GM19351 (cell line): ENCODE data around the gene FZD10.

ENCODE experiments used
- ATAC-seq: cut with Tn5 transposase; IDR thresholded peaks from one replicate; pipeline ENCODE4 v1.9.1; 2021; ENCODE audit warnings: mild to moderate bottlenecking, moderate library complexity; ENCODE audit not compliant: unreplicated experiment

The FZD10 gene

DNA sequence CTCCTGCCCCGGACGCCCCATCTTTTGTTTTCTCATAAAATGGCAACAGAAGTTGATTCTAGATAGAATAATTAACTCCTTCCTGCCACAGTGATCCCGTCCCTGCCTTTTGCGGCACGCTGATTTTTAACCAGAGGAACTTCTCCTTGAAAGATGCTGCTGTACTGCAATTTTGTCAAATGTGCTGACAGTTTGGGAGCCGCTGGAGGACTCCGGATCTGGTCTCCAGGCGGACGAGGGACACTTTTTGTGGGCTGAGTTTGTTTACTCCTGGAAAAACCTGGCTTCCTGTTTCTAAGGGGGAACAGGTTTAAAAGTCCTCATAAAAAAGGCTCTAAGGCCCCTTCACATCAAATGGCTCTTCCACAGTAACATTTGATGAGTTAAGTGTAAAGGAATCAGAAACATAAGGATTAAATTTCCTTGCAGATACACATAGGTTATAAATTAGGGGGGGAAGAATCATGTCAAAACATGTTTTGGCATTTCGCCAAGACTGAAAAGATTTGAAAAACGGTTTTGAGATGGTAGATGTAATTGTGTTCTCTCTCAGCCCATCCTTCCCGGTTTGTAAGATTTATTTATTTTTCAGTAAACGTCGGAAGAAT is 15.5 kb downstream of the FZD10 start:
- ATAC-seq = no peak

DNA sequence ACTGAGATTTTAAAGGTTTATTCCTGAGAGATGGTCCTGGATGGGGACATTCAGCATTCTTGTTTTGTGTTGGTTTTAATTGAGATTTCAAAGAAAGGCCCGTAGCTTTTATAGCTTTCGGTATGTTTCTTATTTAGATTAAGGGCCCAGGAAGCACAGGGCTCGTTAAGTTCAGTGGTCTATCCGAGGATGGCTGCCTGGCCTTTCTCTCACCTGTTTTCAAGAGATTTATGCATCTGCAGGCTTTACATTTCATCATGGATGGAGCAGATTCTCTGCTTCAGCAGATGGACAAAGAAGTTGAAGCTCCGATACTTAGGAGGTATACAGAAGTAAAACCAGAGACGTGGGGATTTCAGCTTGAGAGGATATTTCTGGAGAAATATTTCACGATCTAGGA is 16.0 kb downstream of the FZD10 start:
- no peak for ATAC-seq

DNA sequence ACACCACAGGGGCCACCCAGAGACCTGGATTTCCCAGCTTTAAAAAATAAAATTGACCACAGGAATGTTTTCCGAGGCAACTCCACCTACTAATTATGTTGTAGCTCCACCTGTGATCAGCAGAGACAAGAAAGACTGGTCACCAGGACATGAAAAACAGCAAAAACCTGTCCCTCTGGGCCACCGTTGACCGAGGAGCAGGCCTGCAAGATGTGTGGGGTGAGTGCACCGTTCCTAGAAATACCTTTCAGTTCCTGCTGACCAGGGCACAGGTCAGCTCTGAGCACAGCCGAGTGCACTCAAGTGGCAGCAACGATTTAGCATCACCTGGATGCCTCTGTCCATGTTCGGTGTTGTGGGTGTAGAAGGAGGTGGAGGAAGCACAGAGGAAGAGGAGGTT is 16.9 kb downstream of the FZD10 start:
- no peak for ATAC-seq

DNA sequence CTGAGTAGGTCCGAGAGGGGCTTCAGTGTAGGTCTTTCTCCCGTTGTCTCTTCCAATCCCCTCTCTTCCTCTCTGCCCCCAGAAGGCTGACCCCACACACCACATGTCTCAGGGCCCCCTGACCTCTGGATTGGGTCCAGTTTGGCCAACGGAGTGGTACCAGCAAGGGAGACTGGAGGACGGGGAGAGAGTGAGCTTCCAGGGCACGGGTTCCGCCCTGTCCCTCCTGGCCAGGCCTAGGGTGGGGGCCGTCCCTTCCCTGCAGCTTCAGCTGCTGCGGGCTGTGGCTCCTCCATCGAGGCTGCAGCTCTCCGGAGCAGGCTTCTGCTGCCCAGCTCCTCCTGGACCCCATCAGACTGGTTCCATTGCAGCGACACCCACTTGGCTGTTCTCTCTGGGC is 17.4 kb downstream of the FZD10 start:
- ATAC-seq = no peak

DNA sequence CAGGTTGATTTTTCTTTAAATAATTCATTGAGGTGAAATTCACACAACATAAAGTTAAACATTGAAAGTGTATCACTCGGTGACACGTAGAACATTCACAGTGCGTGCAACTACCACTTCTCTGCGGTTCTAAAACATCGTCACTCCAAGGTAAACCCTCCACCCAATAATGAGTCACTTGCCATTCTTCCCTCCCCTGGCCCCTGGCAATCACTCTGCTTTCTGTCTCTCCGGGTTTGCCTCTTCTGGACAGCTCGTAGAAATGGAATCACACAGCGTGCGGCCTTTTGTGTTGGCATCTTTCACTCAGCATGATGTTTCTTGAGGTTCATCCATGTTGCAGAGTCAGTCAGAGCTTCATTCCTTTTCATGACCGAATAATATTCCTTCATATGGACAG is 18.9 kb downstream of the FZD10 start:
- no peak for ATAC-seq

GRCh38 chr12:130183585-130184370 is 21.5 kb downstream of the FZD10 start:
- no peak for ATAC-seq

DNA sequence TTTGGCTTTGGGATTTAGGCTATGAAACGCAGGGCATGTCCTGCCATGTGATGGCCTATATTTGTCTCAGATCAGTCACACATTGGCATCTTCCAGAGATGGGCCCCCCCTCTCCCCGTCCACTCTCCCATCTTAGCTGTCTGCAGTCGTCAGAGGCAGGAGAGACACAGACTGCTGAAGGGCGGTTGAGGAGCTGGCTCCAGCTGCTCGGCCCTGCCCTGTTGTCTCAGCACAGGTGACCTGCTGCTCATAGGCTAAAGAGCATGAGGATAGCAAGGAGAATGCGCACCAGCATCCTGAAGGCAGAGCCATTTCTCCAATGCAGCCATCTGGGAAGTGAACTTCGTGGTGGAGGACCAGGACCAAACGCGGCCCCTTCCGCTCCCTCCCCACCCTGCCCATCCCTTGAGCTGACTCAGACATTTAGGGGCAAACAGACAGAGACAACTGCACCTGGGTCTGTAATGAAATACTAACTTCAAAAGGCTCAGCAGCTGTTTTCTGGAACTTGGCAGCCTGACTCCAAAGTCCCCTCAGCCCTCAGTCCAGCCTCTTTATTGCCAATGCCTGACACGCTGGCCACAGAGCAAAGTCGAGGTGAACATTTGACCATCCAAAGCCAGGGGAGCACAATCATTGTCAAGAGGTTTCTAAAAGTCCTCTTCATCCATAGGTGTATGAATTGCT is 22.3 kb downstream of the FZD10 start:
- ATAC-seq = no peak

DNA sequence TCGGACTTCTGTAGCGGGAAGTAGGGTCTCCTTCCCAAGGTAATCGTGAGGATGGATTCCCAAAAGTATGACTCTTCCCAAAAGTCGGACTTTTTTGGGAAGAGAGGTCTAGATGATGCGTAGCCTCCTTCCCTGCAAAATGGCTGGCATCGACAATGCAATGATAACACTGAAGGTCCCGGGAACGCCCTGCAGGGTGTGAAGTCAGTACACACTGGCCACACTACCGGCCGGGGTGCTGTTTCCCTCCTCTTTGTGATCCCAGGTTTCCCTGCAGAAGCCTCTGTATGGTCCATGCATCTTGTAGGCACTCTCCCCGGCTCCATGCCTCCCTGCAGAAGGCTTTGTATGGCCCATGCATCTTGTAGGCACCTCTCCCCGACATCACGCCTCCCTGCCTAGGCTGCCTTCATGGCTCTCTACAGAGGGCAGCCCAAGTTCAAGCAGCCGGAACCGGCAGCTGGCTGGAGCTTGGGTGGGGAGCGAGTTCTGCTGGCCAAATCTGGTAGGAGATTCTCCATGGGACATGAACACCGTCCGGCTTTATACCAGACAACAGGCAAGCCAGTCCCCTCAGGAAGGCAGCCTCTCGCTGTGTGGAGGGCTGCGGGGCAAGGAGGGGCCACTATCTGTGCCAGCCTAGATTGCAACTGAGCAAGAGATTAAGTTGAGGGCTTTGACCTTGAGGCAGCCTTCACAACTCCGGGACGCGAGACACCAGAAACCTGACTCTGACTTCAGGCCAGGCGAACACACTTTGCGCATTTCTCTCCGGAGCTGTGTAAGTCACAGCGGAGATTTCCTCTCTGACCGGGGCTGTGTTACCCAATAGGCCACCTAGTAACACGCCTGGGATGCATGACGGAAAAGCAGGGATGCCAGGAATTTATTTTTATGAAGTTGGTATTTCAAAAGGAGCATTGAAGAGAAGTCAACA is 23.5 kb downstream of the FZD10 start:
- no peak for ATAC-seq

DNA sequence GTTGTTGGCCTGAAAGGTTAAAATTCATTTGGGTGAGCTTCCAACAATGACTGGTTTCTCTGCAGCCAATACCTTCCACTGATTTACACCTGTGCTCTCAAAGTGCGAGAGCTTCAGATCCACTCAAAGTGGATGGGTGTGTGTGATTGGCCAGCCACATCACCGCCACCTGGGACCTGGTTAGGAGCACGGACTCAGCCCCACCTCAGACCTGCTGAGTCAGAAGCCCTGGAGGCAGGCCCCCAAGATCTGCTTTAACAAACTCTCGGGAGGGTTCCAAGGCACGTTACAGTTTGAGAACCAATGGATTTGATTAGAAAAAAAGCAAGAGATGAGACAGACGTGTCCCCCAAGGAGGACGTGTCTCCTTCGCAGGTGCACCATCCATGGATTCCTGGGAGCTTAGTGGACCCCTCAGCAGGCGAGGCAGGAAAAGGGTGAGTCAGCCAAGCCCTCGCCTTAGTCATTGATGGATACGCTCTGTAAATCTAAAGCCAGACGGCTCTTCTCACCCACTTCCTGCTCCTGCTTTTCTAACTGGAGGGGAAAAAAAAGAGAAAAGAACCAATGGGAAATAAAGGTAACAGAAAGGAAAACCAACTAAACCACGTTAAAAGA is 24.5 kb downstream of the FZD10 start:
- no peak for ATAC-seq

DNA sequence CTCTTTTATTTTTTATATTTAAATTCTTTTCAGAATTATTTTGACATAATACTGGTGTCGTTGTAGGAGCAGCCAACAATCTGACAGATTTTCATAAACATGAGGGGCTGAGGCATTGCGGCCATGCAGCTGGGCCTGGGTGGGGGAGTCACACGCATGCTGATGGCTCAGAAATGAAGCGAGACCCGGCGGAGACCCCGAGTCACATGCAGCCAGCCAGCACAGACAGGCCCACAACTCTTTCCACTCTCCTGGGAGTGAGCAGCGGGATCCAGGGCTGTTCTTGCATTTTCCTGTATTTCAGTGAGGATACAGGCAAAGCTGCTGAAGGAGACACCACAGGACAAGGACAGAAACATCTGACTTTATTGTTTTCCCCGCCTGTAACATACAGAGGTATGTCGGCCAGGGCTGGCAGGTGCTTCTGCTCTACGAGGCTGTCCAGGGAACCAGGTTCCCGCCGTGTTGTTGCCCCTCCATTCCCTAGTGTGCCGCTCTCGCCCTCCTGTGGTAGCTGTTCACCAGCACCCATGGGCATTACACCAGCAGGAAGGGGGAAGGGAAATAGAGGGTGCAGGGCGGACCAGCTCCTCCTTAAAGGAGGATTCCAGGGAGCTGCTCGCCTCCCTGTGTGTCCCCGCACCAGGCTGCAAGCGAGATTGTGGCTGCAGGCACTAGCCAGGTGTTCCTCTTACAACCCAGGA is 30.5 kb downstream of the FZD10 start:
- no peak for ATAC-seq

GRCh38 chr12:130194154-130194553 is 31.9 kb downstream of the FZD10 start:
- no peak for ATAC-seq

- no peak for ATAC-seq
Observed at GRCh38 chr12:130195369-130195768, 33.1 kb downstream of the FZD10 start.

DNA sequence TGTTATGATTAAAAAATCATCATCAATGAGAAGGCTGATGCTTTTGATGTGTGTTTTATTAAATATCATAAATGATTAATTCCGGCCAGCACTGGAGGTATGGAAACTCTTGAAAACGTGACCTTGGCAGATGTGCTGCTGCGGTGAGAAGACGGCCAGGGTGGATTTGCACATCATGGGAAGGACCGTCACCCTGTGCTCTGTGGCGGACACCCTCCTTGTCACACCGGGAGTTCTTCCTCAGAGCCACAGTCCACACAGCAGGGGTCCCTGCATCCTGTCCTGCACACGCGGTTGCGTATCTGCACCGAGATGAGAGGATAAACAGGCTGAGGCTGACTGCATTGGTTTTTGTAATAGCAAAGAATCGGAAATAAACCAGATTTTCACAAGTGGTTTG is 33.5 kb downstream of the FZD10 start:
- ATAC-seq = no peak

DNA sequence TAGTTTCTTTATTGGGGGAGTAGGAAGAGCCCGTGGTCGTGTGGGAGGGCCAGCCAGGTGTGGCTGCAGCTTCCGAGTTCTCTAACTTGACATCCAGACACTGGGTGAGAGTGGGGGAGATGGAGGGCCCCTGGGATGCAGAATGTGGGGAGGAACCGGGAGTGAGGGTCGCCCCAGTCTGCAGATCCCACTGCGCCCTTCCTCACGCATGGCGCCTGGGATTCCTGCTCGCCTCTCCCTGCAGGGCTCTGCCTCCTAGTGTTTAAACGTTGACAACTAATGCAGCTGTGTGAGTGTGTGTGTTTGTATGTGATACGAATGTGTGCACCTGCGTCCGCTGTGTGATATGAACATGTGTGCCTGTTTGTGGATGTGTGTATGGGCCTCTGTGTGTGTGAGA is 34.6 kb downstream of the FZD10 start:
- ATAC-seq = no peak

- no peak for ATAC-seq
Observed at GRCh38 chr12:130198026-130198662, 35.9 kb downstream of the FZD10 start.

GRCh38 chr12:130198663-130199060 is 36.4 kb downstream of the FZD10 start:
- ATAC-seq = no peak

- no peak for ATAC-seq
Observed at GRCh38 chr12:130199581-130200390, 37.5 kb downstream of the FZD10 start.

- ATAC-seq = no peak
Observed at GRCh38 chr12:130200445-130200844, 38.2 kb downstream of the FZD10 start.

- no peak for ATAC-seq
Observed at GRCh38 chr12:130201037-130201436, 38.8 kb downstream of the FZD10 start.
